Ovary (tissue), 9 donors: ENCODE data around the gene ZNF577. TPM values are rescaled to one million over a fixed set of nuclear protein-coding genes. Genes with fewer than 3 reads are reported as not detected.

ENCODE experiments used
- DNase-seq, 5 donors: peaks; one replicate each; pipeline ENCODE4 v3.0.0-alpha.2; 2019 to 2020
- H3K27ac ChIP-seq, 2 donors: fragments of 200-600 bp; one replicate each; pipeline versions ENCODE4 v1.5.1 to v1.8.0; 2019 to 2022
- H3K27me3 ChIP-seq: fragments of 200-600 bp; one replicate; pipeline ENCODE4 v1.8.0; 2022
- H3K36me3 ChIP-seq: fragments of 200-600 bp; sonication (generic); one replicate; pipeline ENCODE4 v1.5.1; 2019
- H3K4me1 ChIP-seq: one replicate; pipeline ENCODE4 v1.8.1; 2013; ENCODE audit warnings: mild to moderate bottlenecking, moderate library complexity; ENCODE audit not compliant: insufficient read depth
- H3K4me3 ChIP-seq: fragments of 200-600 bp; sonication (generic); one replicate; pipeline ENCODE4 v1.5.1; 2017
- H3K9me3 ChIP-seq, 2 donors: fragments of 200-600 bp in 1 of 2; sonication (generic) in 1 of 2; one replicate each; pipeline versions ENCODE4 v1.5.1 to v1.8.1; 2013 to 2019; ENCODE audit warnings: mild to moderate bottlenecking in 1 of 2, moderate library complexity in 1 of 2
- EP300 ChIP-seq: sonication (generic); formaldehyde crosslinking; IDR thresholded peaks from one replicate; pipeline ENCODE4 v1.6.1; 2017; ENCODE audit warnings: antibody characterized with exemption
- POLR2A ChIP-seq: fragments of 450-650 bp; IDR thresholded peaks from one replicate; pipeline ENCODE4 v1.6.1; 2017; ENCODE audit warnings: antibody characterized with exemption, mild to moderate bottlenecking, moderate library complexity
- WGBS, 3 donors: extraction: QIAGEN DNeasy Blood & Tissue Kit in 1 of 3; methylation state at CpG; one replicate each; pipeline versions ENCODE4 v1.1.5 to v1.1.7; 2013 to 2017; 5-methylcytosine and 5-hydroxymethylcytosine counted together
- intact Hi-C, 4 donors: fragments of 100-400 bp; cut with DNase I; formaldehyde crosslinking; loops; one replicate each; pipeline versions ENCODE4 v1.11.0 to v1.15.1; 2022 to 2023
- polyA plus RNA-seq, 2 donors: library from polyadenylated mRNA; stranded (reverse); fragments of 200-250 nt in 1 of 2; fragments of 350-450 nt in 1 of 2; fragmentation: Illumina TruSeq in 1 of 2; extraction: RNeasy Lipid Tissue Mini Kit (QIAGEN cat#74804) in 1 of 2; gene quantifications; one replicate each; pipeline ENCODE4 v1.2.3, GENCODE V29; 2013 to 2014
- total RNA-seq, 7 donors: library from RNA; depleted of rRNA in 2 of 7; stranded (reverse); fragments of >200 nt in 2 of 7; fragmentation: NEBNext Ultra II Directional in 3 of 7; extraction: Animal tissue kit (Norgen Biotek cat#: 25700) in 3 of 7; gene quantifications; one replicate each; pipeline versions ENCODE4 v1.1.0 to v1.2.4, GENCODE V29; 2016 to 2023
- TF ChIP-seq, protein P1 (sequence below), 3 donors: fragments of 450-650 bp in 2 of 3; fragments of 200-600 bp in 1 of 3; IDR thresholded peaks; one replicate each; pipeline versions ENCODE4 v1.5.1 to v1.8.0; 2016 to 2022; ENCODE audit warnings: antibody characterized with exemption in 3 of 3, mild to moderate bottlenecking in 1 of 3
- donor health status: DM: no; HTN: no; CAD: no; lungs with moderate emphysema.
- donor health status: DM: no; HTN: no; CAD: no.
- donor health status: Bipolar disorder and iron deficiency.
- donor health status: DM: yes; HTN: yes; CAD: no.
- donor health status: DM: no; HTN: no; CAD: no.
- donor health status: DM: yes; HTN: yes; CAD: no.

The ZNF577 gene
- total and polyA plus RNA-seq, 9 donors = 18.2 to 40.6 (median 30.9) TPM

GRCh38 chr19:51821921-51822320 is 65.8 kb downstream of the ZNF577 start:
- H3K4me3 ChIP-seq = no peak overlapping the region
- no peak for DNase-seq

GRCh38 chr19:51821456-51821855 is 66.3 kb downstream of the ZNF577 start:
- H3K4me1 ChIP-seq = no peaks in the 10 kb centered on the region
- no peak overlapping the region for H3K27ac ChIP-seq
- peaks cover 0 to under 1% of the 10 kb centered on the region in 2 donors for H3K9me3 ChIP-seq
- TF ChIP-seq EP300 = no peak
- TF ChIP-seq, protein P1, sequence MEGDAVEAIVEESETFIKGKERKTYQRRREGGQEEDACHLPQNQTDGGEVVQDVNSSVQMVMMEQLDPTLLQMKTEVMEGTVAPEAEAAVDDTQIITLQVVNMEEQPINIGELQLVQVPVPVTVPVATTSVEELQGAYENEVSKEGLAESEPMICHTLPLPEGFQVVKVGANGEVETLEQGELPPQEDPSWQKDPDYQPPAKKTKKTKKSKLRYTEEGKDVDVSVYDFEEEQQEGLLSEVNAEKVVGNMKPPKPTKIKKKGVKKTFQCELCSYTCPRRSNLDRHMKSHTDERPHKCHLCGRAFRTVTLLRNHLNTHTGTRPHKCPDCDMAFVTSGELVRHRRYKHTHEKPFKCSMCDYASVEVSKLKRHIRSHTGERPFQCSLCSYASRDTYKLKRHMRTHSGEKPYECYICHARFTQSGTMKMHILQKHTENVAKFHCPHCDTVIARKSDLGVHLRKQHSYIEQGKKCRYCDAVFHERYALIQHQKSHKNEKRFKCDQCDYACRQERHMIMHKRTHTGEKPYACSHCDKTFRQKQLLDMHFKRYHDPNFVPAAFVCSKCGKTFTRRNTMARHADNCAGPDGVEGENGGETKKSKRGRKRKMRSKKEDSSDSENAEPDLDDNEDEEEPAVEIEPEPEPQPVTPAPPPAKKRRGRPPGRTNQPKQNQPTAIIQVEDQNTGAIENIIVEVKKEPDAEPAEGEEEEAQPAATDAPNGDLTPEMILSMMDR (IDR thresholded peaks at IDR 0.05) = no peak
- no peak for TF ChIP-seq POLR2A
- H3K4me3 ChIP-seq = no peak overlapping the region
- H3K36me3 ChIP-seq = no peaks in the 10 kb centered on the region
- H3K27me3 ChIP-seq = no peaks in the 10 kb centered on the region
- intact Hi-C loops = no loop called here
- 68 to 81% (median 69%) methylated on average over 3 of the region's 3 CpGs for WGBS, 3 donors
- no peak for DNase-seq

More at GRCh38 chr19:51821921-51822320, 65.8 kb downstream of the ZNF577 start:
- Histone ChIP-seq H3K27ac (no peak overlapping the region), H3K36me3 (no peaks in the 10 kb centered on the region), H3K27me3 (no peaks in the 10 kb centered on the region), H3K4me1 (no peaks in the 10 kb centered on the region), H3K9me3 (peaks cover 0 to 4% of the 10 kb centered on the region in 2 donors)
- TF ChIP-seq EP300 = no peak
- TF ChIP-seq, protein P1 (IDR thresholded peaks at IDR 0.05) = no peak
- TF ChIP-seq POLR2A = no peak
- intact Hi-C loops = no loop called here

Other genes starting within 250 kb of the ZNF577 start
- 1 to 10 TPM in 3 of 7 donors, under 1 TPM in 3, not detected in 1; 0.11 to 4.1 (median 1.0) TPM for gene SIGLEC14, start 241.1 kb downstream of the ZNF577 start, total RNA-seq
- gene SIGLEC14, start 241.1 kb downstream of the ZNF577 start, polyA plus RNA-seq = under 1 TPM in 1 of 2 donors, not detected in 1; 0.27 TPM
- gene SPACA6, start 194.6 kb downstream of the ZNF577 start, total RNA-seq = 10 to 100 TPM; 30.3 to 93.2 (median 50.3) TPM
- gene SPACA6, start 194.6 kb downstream of the ZNF577 start, polyA plus RNA-seq = 10 to 100 TPM in 1 of 2 donors, 1 to 10 TPM in 1; 6.4 to 27.4 TPM
- 100 to 1,000 TPM in 1 of 7 donors, 10 to 100 TPM in 3, 1 to 10 TPM in 3; 1.8 to 385 (median 15.3) TPM for gene HAS1, start 164.0 kb downstream of the ZNF577 start, total RNA-seq
- 1 to 10 TPM; 1.0 to 7.5 TPM for gene HAS1, start 164.0 kb downstream of the ZNF577 start, polyA plus RNA-seq
- gene FPR1, start 136.1 kb downstream of the ZNF577 start, total RNA-seq = 10 to 100 TPM in 1 of 7 donors, 1 to 10 TPM in 6; 1.8 to 18.2 (median 3.6) TPM
- 10 to 100 TPM in 1 of 2 donors, 1 to 10 TPM in 1; 1.1 to 11.0 TPM for gene FPR1, start 136.1 kb downstream of the ZNF577 start, polyA plus RNA-seq
- 1 to 10 TPM in 3 of 7 donors, under 1 TPM in 4; 0.23 to 2.4 (median 0.95) TPM for gene FPR2, start 126.8 kb downstream of the ZNF577 start, total RNA-seq
- 1 to 10 TPM in 1 of 2 donors, under 1 TPM in 1; 0.21 to 1.1 TPM for gene FPR2, start 126.8 kb downstream of the ZNF577 start, polyA plus RNA-seq
- gene FPR3, start 92.8 kb downstream of the ZNF577 start, total RNA-seq = 1 to 10 TPM; 1.5 to 4.5 (median 3.5) TPM
- 10 to 100 TPM in 1 of 2 donors, 1 to 10 TPM in 1; 1.9 to 20.5 TPM for gene FPR3, start 92.8 kb downstream of the ZNF577 start, polyA plus RNA-seq
- 10 to 100 TPM in 6 of 7 donors, 1 to 10 TPM in 1; 9.4 to 22.4 (median 21.2) TPM for gene ZNF649, start 17.1 kb upstream of the ZNF577 start, total RNA-seq
- gene ZNF649, start 17.1 kb upstream of the ZNF577 start, polyA plus RNA-seq = 10 to 100 TPM; 13.2 to 15.5 TPM
- 1 to 10 TPM; 5.1 to 8.0 (median 5.9) TPM for gene ZNF613, start 39.5 kb upstream of the ZNF577 start, total RNA-seq
- gene ZNF613, start 39.5 kb upstream of the ZNF577 start, polyA plus RNA-seq = 1 to 10 TPM; 4.9 to 7.0 TPM
- 10 to 100 TPM in 6 of 7 donors, 1 to 10 TPM in 1; 9.2 to 16.6 (median 13.9) TPM for gene ZNF350, start 98.9 kb upstream of the ZNF577 start, total RNA-seq
- gene ZNF350, start 98.9 kb upstream of the ZNF577 start, polyA plus RNA-seq = 10 to 100 TPM; 10.4 to 16.6 TPM
- gene ZNF615, start 120.3 kb upstream of the ZNF577 start, total RNA-seq = 10 to 100 TPM in 6 of 7 donors, 1 to 10 TPM in 1; 6.8 to 20.0 (median 15.3) TPM
- gene ZNF615, start 120.3 kb upstream of the ZNF577 start, polyA plus RNA-seq = 10 to 100 TPM in 1 of 2 donors, 1 to 10 TPM in 1; 9.6 to 11.8 TPM
- 10 to 100 TPM in 5 of 7 donors, 1 to 10 TPM in 2; 7.0 to 12.7 (median 10.6) TPM for gene ZNF614, start 140.4 kb upstream of the ZNF577 start, total RNA-seq
- gene ZNF614, start 140.4 kb upstream of the ZNF577 start, polyA plus RNA-seq = 1 to 10 TPM; 6.3 to 7.7 TPM
- 10 to 100 TPM; 12.3 to 18.4 (median 16.2) TPM for gene ZNF432, start 160.9 kb upstream of the ZNF577 start, total RNA-seq
- 10 to 100 TPM in 1 of 2 donors, 1 to 10 TPM in 1; 9.3 to 10.4 TPM for gene ZNF432, start 160.9 kb upstream of the ZNF577 start, polyA plus RNA-seq
- 10 to 100 TPM; 13.2 to 33.9 (median 24.2) TPM for gene ZNF841, start 207.8 kb upstream of the ZNF577 start, total RNA-seq
- gene ZNF841, start 207.8 kb upstream of the ZNF577 start, polyA plus RNA-seq = 10 to 100 TPM; 13.8 to 19.1 TPM